GM15510 (cell line): ENCODE results near the gene WHRN.

ENCODE experiments used
- POLR2A ChIP-seq: IDR thresholded peaks from 3 replicates; pipeline ENCODE4 v1.6.1; 2011; ENCODE audit warnings: borderline replicate concordance; ENCODE audit not compliant: insufficient read length; ENCODE audit errors: extremely low read depth

The WHRN gene

DNA sequence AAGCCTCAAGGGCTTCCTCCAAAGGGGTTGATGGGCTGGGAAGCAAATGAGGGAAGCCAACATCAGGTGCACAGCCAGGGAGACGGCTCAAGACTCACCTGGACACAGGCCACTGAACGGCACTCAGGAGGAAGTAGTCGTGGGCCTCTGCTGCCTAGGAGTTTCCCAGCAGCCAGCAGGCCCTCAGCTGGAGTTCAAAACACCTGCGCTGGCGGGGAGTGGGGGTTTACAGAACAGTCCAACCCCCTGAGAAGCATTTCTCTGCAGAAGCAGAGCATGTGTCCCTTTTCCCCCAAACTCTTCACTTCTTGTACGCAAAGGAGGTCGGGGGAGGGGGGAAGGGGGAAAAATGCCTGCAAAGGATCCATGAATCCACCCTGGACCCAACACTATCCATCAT is 2.3 kb downstream of the WHRN start:
- TF ChIP-seq POLR2A = no peak

DNA sequence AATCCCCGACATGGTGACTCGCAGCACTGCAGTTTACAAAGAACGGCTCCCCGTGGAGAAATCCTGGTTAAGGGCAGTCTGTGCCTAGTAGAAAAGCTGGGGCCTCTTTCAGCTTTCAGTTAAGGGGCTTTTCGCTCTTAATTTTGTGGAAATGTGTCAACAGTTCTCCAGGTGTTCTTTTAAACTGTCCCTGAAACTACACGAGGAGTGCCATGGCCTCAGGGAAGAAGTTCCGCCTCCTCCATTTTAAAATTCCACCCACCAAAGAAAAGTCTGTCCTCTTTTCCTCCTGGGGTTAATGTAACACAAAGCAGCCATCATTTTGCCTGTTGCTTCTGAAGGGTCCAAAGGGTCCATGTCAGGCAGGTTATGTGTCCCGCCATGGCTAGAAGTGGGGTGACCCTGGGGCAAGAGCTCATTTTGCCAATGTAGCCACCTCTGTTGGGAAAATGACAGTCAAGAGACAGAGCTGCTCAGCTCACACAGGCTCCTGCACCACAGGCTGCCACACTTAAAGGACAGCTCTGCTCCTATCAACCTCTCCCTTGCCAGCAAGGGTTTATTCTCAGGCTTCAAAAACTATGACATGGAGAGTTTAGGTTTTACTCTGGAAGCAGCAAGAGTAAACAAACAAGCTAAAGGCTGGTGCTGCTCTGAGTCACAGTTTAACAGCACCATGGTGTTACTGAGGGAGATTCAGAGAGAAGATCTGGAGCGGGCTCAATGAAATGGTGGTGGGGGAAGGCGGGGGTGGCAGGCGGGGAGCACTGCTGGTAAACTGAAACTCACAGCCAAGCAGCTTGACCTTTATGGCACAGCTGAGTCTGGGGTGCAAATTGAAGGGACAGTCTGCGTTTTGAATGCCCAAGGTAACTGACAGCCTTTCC is 3.2 kb downstream of the WHRN start:
- TF ChIP-seq POLR2A = no peak

DNA sequence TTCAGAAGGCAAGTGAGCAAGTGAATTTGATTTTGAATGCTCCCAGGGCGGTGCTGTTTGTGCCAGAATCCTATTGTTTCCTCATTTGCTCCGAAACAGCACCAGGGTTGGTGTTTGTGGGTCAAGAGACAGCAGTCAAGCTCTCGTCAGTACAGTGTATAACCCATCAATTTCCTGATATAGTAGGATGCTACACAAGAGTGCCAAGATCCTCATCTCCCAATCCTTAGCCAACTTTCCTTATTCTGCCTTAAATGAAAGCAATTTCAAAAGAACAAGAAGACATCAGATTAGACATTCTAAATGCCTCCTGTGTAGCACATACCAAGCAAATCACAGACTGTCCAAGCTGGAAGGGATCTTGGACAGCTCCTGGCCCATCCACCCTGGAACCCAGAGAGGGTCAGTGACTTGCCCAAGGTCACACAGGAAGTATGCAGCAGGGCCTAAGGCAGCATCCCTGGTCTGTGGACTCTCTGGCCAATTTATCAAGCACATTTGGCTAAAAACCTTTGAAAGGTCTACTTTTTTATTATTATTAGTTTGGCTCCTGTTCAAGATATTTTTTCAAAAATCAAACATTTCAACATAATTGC is 4.5 kb downstream of the WHRN start:
- TF ChIP-seq POLR2A = no peak

DNA sequence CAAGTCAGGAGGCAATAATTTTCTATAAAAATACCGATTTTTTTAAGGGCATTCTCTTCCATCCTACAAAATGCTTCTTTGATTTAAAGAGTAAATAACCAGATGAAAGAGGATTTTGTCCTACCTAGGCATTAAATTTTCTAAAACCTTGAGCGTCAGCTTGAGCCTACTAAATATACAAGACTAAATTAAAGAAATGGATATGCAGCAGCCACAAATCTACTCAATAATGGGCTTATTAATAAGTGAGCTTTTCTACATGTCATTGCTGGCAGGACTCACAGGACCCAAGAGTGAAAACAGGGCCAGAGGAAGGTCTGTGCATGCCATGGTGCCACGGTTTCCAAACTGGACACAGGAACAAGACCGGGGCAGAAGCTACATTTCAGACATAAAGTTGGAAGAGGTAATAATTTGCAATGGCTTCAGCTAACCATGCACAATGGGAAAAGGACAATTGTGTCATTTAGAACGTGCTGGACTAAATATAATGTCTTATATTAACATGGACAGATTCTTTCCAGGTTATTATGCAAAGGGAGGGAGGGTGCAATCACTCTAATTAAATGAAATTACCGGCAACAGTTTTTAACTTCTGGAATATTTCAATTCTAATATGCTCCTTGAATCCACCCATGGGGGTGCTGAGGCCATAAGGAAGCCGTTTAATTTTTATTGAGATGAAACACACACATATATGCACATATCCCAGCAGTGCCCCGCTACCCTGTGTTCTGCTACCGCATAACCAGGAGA is 5.2 kb downstream of the WHRN start:
- TF ChIP-seq POLR2A = no peak

DNA sequence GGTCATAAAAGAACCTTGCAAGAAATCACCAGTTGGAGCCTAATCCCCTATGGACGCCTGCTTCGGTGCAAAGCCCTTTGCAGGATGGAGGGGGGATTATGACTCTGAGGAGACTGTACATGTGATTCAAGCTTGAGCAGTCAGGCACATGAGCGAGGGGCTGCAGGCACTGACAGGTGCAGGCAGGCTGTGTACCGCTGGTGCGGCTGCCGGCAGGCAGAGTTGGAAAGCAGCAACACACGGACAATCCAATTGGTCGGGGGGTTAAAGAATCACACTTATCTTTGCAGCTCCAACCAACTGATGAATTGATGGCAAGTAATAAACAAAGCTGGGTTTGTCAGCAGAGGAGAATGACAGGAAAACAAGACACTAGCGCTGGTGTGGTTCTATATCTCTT is 5.7 kb downstream of the WHRN start:
- no peak for TF ChIP-seq POLR2A

DNA sequence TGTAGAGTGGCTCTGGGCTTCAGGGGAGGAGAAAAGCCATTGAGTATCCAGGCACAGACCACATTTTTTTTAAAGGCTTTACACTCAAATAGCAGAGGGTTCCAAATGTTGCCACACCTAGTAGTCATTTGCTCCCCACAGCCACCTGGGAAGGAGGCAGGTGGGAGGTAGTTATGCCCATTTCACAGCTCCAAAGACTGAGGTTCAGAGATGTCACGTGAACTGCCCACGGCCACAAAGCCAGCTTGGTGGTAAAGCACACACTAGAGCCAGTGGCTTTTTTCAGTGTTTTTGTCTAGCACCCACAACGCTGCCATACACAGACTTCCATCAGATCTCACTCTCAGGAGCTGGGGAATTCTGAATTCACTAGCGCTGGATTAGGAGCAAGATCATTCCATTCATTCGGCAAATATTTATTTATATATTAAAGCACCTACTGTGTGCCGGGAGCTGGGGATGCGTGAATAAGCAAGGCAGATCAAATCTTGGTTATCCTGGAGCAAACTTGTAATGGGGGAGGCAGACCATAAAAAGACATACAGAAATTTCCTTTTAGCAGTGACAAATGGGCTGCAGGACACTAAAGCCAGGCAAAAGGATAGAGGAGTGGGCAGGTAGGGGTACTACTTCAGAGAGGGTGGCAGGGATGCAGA is 7.4 kb downstream of the WHRN start:
- no peak for TF ChIP-seq POLR2A

DNA sequence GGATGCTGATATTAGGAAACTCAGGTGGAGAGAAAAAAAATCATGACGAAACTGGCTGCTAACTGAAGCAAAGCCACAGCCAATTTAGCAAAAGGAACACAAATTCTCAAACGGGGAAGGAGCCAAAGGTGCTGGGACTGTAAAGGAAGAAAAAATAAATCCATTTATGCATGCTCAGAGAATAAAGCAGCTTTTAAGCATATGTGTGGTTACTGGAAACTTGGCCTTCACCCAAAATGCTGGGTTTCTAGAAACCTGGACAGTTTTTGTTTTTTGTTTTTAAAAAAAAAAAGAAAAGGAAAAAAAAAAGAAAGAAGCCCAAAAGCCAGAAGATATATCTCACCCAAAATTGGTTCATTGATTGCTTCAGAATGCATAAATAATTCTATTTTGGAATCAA is 8.0 kb downstream of the WHRN start:
- no peak for TF ChIP-seq POLR2A

DNA sequence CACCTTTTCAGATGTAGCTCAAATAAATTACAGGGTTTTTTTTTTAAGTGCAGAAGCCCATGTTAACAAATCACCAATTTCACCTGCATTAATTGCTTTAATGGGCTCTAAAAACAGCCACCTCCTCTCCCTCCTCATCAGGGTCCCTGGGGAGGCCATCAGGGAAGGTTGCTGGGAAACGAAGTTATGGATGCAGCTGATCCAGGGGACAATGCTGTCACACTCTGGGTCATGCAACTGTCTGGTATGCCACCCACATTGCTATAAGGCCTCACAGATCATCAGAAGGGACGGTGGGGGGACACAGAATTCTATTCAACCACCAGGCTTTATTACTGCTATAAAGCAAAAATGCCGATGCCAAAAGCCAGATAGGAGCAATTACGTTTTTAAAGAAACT is 9.3 kb downstream of the WHRN start:
- no peak for TF ChIP-seq POLR2A

DNA sequence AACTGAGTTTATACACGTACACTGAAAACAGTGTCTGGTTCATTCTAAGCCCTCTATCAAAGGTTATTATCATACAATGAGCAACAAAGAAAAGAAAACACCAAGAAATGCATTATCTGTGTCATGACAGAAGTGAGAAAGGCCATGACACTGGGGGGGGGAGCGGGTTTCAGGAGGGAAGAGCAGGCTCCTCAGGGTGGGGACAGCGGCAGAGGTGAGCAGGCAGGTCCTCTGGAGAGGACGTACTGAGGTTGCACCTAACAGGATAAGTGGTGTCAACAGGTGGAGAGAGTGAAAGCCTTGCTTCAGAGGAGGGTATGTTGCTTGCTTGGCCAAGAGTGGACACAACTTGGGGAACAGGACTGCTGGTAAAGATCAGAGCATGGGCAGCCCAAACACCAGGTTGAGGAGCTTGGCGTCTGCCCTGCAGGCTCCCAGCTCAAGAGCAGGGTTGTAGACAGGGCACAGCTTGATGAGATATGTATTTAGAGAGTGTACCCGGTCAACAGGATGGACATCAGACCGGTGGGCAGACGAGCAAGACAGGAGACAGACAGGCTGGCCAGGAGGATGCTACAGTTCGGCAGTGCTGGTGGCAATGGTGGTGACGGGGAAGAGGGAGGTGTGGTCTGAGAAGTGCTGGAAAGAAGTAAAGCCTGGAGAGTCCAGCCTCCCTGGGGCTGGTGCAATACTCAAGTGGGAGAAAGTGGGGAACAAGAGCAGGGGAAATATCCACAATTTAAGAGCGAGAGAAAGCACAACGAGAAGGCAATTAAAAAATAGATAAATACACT is 10.3 kb downstream of the WHRN start:
- TF ChIP-seq POLR2A = no peak

DNA sequence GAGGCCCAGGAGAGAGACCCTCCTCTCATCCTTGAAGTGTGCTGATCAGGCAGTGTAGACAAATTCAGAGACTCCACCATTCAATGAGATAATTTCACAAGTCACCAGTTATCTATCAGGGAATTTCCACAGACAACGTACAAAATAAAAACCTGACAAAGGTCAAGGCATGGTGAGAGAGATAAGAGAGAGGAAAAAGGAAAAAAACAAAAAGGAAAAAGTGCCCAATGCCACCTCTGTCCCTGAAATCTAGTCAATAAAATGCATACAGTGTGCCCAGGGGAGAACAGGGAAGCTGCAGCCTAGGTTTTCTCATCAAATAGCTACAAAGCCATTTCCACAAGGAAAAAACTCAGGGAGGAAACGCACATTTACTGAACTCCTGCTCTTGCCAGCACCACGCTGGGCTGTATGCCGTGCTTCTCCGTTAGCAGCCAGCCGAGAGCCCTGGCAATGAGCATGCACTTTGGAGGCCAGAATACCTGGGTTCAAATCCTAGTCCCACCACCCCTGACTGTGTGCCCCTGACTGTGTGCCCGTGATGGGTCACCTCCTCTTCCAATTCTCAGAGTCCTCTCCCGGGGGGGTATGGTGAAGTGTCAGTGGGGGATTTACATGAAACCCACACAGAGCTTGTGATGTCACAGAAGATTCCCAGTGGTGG is 11.6 kb downstream of the WHRN start:
- TF ChIP-seq POLR2A = no peak

DNA sequence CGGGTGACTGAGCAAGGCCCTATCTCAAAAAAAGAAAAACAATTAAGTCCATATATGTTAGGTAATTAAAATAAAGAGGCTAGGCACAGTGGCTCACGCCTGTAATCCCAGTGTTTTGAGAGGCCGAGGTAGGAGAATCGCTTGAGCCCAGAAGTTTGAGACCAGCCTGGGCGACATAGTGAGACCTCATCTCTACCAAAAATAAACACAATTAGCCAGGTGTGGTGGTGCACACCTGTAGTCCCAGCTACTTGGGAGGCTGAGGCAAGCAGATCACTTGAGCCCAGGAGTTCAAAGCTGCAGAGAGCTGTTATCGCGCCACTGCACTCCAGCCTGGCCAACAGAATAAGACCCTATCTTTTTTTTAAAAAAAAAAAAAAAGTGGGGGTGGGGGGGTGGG is 12.3 kb downstream of the WHRN start:
- TF ChIP-seq POLR2A = no peak

DNA sequence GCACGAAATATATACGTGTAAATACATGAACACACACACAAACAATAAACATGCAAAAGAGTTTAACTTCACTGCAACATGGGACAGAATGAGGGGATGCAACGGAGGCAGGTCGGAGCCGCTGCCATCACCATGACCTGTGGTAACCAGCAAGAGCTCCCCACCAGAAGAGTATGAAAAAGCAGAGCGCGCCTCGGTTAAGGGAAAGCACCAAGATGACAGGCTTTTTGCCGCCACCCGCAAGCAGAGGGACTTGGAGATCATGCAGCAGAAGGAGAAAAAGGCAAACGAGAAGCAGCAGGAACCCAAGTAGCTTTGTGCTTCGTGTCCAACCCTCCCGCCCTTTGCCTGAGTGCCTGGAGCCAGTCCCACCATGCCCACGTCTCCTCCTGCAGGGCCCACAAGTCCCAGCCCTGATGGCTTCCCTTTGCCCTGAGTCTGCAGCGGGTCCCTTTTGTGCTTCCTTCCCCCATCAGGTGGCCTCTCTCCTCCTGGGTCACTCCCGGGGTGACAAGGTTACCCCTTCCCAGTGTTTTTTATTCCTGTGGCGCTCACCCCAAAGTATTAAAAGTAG is 13.8 kb downstream of the WHRN start:
- TF ChIP-seq POLR2A = no peak

DNA sequence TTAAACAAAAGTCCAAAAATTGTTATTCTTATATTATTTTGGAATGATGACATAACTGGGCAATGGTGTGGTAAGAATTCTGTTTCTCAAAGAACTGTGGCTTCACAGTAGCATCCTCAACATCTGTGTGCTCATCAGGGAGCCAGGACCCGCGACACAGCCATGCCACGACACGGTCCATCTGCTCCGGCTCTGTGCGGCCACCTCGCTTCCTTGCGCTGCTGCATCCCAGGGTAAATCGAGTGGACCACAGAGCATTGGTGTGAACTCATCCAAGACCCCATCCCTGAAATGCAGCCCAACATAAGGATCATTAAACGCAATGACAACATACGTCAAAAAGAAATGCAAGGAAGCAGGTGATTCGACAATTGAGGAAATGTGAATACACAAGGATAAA is 15.3 kb downstream of the WHRN start:
- no peak for TF ChIP-seq POLR2A

DNA sequence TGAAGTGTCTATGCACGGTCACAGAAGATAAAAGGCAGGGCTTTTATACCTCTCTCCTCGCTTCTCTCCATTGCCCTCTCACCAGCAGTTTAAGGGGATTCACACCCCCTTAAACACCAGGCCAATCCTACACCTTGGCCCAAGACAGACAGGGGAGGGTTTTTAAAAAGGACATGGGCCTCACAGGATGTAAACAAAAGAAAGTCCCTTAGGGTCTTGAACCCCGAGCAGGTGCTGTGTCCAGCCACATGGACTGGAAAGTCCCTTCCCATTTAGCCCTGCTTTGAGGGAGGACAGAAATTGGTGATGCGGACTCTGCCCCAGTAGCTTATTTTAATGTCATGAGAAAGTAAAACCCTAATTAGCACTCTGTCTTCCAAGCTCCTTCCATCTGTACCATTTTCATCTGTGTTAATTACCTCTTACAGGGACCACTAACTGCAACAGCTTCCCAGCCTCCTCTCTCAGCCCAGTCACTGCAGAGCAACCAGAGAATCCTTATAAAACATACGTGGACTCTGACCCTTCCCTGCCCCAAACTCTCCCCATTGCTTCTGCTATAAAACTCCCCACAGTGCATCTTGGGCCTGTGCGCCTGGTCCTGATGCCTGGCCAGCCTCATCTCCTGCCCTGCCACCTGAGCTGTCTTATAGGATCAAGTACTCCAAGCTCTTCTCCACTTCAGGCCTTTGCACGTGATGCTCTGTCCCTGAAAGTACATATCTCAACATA is 16.7 kb downstream of the WHRN start:
- no peak for TF ChIP-seq POLR2A
